GM21786 (cell line): Measurements from ENCODE around the gene PRTFDC1.
"Not testable (repeated sequence)": the region's sequence is repeated elsewhere in the genome, so short reads cannot be mapped to it uniquely, and the experiment has no call there.

Source experiments
- ATAC-seq: cut with Tn5 transposase; IDR thresholded peaks from one replicate; pipeline ENCODE4 v1.9.1; 2021; ENCODE audit not compliant: unreplicated experiment

Gene PRTFDC1

DNA sequence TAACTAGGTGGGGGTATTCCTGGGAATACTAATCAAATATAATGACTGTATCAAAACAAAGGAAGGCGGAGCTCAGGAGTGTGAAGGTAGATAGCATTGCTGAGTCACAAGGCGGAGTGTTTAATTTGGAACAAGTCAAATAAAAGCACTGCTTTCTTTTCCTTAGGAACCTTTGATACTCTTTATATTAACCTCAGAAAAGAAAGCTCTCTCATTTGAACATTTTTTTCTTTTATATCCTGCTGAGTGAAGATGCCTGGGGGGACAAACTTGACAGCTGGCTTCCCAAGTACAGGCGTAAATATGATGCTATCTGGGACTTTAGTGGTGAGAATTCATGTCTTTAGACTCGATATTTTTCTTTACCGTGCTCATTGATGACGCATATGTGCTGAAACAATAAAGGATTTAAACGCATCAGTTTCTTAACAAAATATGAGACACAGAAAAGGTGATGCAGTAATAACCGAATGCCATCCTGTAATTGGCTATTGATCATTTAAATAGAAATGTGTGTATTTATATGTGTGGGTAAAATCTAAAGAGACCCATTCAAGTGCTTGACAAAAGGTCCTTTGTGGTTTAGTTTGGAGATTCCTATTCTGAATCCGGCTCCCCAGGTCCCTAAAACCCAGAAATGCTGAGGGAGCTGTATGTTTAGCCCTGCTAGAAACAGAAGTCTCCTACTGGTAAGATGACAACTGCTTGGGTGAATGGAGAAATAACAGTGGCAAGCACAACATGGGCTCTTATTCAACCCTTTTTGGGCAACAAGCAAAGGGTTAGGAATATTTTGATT lies 102.7 kb downstream of the PRTFDC1 start:
- ATAC-seq = no peak

DNA sequence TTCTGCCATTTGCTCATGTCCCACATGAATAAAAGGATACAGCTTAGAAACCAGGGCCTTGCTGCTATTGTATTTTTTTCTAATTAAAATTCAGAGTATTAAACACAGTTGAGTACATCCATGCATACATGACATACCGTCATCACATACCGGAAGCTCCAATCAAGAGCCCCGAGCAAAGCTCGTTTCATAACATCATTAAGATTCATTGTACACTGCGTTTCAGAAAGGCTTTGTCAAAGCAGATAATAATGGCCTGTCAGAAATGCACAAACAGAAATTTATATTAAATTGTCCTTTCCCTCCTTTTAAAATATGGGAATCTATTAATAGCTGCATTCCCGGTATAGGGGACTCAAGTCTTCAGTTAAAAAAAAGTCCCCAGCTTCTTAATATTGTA lies 103.4 kb downstream of the PRTFDC1 start:
- no peak for ATAC-seq

DNA sequence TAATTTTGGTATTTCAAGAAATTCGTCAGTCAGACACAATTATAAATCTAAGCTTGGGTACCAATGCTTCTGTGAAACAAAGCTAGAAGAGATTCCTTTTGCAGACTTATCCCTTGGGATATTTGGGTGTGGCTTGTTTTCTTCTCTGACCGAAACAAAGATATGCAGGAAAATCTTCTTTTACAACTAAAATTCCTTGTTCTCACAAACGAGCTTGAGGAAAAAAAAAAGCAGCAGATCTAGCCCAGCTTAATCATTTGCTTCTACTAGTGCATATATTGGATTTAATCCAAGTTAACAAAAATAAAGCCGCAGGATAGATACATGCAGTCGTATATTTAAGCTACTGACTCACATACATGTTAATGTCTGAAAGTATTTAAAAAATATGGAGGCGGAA lies 104.2 kb downstream of the PRTFDC1 start:
- ATAC-seq = no peak

DNA sequence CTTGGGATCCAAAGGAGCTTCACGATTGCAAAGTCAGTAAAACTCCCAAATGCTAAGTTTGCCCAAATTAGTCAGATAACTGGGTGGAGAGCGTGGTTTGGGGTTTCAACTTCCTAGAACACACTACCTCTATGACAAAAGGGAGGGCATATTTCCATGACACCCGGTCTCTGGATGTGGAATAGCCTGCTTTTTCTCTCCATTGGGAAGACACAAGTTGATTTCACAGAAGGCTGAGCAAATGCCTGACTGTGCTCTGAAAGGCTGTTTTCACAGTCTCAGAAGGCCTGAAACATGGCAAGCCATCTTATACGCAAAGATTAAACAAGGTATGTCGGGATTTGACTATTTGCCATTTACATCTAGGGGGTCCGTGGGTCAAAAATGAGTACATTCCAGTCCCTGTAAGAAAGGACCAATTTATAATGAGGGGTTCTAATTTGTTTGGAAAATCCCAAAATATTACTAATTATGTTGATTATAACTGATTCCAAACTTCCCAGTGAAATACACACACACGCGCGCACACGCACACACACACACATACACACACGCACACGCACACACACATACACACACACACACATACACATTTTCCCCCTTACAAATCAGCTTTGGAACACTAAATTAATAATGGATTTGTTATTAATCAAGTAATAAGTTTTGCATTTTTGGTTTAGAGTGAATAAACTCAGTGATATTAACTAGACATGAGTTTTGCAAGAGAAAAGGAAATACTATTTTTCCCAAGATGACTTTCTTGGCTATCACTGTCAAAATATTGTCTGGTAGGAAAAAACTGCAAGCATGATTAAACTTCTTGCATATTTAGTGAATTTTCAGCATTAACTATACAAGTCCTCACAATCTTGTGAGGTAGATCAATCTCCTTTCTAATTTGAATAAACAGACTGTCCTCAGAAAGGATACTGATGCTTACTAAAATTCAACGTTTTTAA lies 105.0 kb downstream of the PRTFDC1 start:
- no peak for ATAC-seq

DNA sequence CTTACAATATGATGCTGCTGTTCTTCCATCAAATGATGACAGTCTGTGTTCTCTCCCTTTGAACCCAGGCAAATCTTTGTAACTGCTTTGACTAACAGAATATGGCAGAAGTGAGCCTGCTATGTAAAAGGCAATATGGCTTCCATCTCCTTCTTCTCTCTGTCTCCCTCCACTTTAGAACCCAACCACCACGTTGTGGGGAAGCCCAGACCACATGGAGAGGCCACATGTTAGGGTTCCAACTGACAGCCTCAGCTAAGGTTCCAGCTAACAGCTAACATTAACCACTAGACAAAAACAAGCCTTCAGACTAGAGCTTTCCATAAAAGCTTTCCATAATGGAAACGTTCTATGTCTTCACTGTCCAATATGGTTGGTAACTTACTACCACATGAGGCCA lies 107.7 kb downstream of the PRTFDC1 start:
- no peak for ATAC-seq

DNA sequence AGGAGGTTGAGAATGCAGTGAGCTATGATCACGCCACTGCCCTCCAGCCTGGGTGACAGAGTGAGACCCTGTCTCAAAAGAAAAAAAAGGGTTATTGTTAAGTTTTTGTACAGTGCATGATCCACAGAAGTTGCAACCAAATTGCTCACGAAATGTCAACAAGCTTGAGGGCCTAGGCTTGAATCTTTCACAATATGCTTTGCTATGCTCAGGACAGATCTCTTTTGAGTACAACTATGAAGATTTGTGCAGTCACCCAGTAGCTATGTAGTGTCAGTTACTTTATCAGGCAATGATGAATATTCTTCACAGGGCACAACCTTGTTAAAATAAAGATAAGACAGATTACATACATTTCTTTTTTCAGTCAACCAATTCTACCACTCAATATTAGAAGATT lies 109.2 kb downstream of the PRTFDC1 start:
- ATAC-seq = no peak

DNA sequence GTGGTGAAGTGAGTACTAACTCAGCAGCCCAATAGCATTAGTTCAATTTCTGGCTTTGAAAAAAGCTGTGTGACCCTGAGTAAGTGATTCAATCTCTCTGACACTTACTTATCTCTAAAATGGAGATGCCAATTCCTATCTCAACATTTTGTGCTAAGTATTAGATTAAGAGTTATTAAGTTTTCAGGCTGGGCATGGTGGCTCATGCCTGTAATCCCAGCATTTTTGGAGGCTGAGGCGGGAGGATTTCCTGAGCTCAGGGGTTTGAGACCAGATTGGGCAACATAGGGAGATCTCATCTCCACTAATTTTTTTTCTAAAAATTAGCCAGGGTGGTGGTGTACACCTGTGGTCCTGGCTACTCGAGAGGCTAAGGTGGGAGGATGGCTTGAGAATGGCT lies 109.5 kb downstream of the PRTFDC1 start:
- no peak for ATAC-seq

DNA sequence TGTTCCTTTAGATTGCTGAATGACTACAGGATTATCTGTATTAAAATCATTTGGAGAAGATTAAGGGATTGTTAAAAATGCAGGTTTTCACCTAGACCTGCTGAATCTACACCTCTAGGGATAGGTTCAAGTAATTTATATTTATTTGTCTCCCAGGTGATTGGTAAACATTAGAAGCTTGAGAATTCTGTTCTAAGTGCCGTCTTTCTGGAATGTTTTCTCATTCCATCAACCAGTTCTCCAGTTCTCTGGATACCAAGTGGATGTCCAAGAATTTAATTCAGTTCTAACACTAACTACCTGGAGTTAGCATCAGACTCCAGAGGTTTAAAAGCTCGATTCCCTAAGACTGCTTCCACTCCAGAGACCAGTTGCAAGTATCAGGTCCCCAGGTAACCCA lies 110.9 kb downstream of the PRTFDC1 start:
- no peak for ATAC-seq

DNA sequence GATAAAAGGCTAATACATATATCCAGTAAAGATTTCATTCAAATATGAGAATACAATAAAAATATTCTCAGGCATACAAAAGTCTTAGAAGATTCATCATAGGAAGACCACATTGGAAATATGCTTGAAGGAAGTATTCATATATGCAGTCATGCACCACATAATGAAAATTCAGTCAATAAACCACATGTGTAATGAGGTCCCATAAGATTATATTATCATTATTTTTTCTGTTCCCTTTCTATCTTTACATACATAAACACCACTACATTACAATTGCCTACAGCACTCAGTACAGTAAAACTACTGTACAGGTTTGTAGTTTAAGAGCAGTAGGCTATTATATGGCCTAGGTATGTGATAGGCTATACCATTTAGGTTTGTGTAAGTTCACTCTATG lies 111.6 kb downstream of the PRTFDC1 start:
- ATAC-seq = no peak

DNA sequence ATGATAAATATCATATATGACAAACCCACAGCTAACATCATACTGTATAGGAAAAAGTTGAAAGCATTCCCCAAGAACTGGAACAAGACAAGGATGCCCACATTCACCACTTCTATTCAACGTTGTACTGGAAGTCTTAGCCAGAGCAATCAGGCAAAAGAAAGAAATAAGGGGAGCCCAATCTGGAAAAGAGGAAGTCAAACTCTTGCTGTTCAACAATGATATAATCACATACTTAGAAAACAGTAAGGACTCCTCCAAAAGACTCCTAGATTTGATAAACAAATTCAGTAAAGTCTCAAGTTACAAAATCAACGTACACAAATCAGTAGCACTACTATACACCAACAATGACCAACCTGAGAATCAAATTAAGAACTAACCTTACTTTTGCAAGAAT lies 114.6 kb downstream of the PRTFDC1 start:
- not testable (repeated sequence) for ATAC-seq

DNA sequence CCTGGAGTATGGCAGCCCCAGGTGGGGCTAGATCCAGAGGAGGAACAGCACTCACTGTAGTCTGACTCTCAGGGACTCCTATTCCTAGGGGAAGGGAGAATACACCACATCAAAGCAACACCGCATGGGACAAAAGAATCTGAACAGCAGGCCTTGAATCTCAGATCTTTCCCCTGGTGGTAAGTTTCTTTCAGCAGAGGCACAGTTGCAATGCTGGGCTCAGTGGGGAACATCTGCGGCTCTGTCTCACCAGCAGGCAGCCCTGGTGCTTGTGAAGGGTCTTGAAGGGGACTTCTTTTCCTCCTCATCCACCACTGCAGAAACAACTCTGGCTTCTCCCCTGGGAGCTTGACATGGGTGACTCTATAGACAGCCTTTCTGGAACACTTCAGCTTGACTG lies 117.5 kb downstream of the PRTFDC1 start:
- ATAC-seq = no peak

DNA sequence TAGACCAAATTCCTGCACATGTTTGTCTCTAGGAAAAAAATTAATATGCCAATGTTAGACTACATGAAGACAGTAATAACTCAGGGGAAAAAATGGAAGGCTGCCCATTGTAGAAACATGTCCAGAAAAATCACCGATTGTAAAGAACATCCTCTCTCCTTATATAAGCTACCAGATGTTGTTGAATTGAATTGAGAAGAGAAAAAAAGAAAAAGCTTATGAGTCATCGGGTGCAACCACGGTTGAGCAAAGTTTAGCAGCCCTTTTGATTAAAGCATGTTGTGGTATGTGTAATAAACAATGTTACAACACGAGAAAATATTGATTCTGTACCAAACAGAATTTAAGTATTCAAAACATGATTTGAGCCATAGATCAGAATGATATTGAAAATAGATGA lies 126.4 kb downstream of the PRTFDC1 start:
- ATAC-seq = no peak

DNA sequence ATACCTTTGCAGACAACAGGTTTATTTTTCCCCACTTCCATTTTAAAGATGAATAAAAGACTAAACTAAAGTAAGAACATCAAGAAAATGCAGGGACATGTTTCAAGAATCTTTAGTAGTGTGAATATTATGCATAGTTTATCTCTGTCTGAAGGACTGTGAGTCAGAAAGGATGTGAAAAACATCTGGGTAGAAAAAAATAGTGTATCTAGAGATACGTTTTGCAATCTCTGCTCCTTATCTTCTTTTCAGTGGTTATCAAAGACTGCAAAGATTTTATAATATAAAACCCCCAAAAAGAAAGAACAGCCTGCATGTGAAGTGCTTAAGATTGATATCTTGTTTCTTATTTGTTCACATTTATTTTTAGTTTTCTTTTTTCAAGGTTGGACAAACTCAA lies 126.9 kb downstream of the PRTFDC1 start:
- ATAC-seq = no peak

DNA sequence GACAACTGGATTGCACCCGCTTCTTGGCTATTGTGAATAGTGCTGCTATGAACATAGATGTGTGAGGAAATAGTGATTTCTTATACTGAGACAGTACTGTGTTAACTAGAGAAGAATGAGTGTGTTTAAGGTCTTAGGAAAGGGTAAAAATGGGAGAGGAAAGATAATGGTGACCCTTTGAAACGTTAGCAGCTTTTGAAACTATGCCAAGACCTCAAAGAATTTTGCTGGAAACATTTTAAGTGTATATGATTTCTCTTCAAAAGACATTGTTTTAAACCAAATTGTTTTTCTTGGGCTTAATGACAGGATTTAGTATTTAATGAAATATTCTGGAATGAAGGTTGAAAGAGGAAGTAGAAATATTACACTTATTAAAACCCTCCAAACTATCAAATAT lies 127.9 kb downstream of the PRTFDC1 start:
- no peak for ATAC-seq

DNA sequence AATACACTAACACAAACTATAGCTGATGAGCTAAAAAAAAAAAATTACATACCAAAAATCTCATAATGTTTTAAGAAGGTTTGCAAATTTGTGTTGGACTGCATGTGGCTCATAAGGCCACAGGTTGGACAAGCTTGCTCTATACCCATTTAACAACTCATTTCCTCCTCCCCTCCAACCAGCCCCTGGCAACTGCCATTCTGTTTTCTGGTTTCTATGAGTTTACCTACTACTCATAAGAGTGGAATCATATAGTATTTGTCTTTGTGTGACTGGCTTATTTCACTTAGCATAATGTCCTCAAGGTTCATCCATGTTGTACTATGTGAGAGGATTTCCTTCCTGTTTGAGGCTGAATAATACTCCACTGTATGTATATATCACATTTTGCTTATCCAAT lies 128.3 kb downstream of the PRTFDC1 start:
- no peak for ATAC-seq

DNA sequence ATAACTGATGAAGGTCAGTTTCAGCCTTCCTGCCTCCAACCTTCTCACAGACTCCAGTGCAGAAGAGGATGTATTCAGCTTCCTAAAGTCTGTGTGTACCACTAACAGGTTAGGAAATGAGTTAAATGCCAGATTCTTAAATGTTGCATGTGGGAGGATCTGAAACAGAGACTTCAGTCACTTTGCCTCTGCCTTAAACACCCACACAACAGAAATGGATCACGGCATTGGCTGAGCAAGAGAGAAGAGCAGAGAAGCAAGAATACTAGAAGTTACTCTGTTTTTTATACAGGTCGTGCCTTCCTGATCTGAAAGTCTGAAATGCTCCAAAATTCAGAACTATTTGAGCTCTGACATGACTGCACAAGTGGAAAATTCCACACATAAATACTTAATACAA lies 129.8 kb downstream of the PRTFDC1 start:
- ATAC-seq = peak; percentile 53

DNA sequence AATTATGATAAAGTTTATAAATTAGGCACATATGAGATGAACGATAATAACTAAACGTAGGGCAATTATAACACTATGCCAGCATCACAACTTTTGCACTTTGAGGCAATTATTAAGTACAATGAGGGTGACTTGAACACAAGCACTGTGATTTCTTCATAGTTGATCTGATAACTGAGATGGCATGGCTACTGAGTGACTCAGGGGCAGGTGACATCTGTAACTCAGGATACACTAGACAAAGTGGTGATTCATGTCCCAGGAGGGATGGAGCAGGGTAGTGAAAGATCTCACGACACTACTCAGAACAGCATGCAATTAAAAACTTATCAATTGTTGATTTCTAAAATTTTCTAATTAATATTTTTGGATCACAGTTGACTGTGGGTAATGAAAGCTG lies 130.4 kb downstream of the PRTFDC1 start:
- ATAC-seq = no peak

DNA sequence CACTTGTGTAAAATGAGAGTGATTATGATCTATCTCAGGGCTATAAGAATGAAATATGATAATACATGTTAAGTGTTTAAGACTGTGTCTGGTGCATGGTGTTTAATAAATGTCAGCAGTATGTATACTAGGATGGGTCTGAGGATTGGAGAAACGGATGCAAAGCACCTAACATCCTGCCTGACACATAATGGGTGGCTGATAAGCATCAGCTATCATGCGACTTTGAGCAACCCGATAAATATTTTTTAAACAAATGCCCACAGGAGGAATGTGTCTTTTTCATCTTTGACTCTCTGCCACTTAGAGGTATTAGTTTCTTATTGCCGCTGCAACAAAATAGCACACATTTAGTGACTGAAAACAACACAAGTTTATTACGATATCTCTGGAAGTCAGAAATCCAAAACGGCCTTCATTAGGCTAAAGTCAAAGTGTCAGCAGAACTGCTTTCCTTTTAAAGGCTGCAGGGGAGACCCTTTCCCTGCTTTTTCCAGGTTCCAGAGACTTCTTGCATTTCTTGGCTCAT lies 135.5 kb downstream of the PRTFDC1 start:
- ATAC-seq = no peak

DNA sequence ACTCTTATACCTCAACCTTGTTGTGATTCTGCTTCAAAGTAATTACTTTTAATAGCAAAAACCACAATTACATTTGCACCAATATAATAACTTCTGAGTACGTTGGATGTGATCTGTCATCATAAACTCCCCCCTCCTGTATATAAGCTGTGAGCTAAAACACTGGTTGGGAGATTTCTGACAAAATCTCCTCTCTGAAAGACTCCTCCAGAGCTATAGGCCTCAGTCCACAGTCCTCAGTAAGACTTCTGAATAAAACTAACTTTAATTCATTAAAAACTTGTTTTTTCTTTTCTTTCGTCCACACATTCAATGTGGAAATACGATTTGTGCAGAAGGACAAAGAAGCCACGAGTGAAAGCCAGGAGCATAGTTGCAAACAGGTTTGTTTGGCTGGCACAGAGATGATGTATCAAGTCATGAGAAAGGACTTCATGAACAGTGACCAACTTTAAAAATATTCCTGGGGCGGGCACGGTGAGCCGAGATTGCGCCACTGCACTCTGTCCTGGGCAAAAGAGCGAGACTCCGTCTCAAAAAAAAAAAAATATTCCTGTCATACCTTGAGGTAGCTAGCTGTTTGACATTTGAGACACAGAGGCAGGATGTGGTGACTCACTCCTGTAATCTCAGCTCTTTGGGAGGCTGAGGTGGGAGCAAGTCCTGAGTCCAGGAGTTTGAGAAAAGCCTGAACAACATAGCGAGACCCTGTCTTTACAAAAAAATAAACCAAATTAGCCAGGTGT lies 137.7 kb downstream of the PRTFDC1 start:
- ATAC-seq = no peak

DNA sequence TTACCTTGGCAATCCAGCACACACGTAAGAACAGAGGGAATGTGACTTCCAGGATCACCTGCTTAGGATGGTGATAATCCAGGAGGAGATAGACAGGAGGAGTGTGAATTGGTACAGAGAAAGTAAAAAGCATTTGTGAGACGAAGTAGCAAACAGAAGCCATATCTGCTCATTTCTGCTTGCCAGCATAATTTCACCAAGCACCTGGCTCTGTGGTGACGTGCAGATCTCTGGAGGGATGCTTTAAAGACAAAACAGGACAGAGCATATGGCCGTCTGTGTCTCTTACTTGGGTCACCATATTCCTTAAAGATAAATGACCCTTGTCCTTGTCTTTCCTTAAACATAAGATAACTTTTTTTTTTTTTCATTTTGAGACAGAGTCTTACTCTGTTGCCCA lies 138.6 kb downstream of the PRTFDC1 start:
- ATAC-seq = no peak

DNA sequence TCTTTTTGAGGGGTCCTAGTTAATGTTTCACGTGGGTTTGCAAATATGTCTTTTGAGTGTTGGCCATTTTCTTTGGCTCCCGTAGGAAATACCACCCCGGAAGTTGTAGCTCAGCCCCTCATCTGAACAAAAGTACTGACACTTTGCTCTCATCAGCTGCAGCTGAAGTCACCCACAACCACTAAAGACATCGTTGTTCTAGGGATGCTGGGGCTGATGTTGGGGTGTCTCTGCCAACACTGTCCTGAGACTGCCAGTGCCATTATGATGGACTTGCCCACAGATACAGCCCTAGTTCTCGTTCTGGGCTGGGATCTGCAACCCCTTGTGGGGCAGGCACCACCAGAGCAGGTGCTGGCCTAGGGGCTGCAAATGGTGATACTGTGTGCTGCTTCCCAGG lies 146.1 kb downstream of the PRTFDC1 start:
- no peak for ATAC-seq
